OCI-LY3 (cell line): ENCODE results near the gene POU5F1.
"Not testable (repeated sequence)": the region's sequence is repeated elsewhere in the genome, so short reads cannot be mapped to it uniquely, and the experiment has no call there.

Experiments used
- H2AFZ ChIP-seq: fragments of 200-600, 300-600 bp; shearing (Covaris generic); 2 replicates; pipeline ENCODE4 v1.6.0; 2014; ENCODE audit warnings: antibody characterized with exemption, low read depth, low read length
- H3K27ac ChIP-seq: fragments of 200-600, 300-600 bp; sonication (generic); 2 replicates; pipeline ENCODE4 v1.5.1; 2014; ENCODE audit warnings: mild to moderate bottlenecking, low read length, moderate library complexity, mixed read lengths
- H3K27me3 ChIP-seq: fragments of 200-600, 300-600 bp; sonication (generic); 2 replicates; pipeline ENCODE4 v1.6.1; 2014; ENCODE audit warnings: low read depth, low read length, mixed read lengths
- H3K36me3 ChIP-seq: fragments of 200-600, 300-600 bp; sonication (generic); replicated peaks from 2 replicates; pipeline ENCODE3; 2014; ENCODE audit warnings: low read depth, low read length, mixed read lengths
- H3K4me1 ChIP-seq: fragments of 300-600, 200-600 bp; sonication (generic); 2 replicates; pipeline ENCODE4 v1.6.1; 2014; ENCODE audit warnings: low read length, mixed read lengths
- H3K4me2 ChIP-seq: fragments of 200-600, 300-600 bp; sonication (generic); 2 replicates; pipeline ENCODE4 v1.6.1; 2014; ENCODE audit warnings: low read length, mixed read lengths
- H3K4me3 ChIP-seq: fragments of 300-600, 200-600 bp; sonication (generic); 2 replicates; pipeline ENCODE4 v1.5.1; 2014; ENCODE audit warnings: antibody characterized with exemption, mild to moderate bottlenecking, low read length, moderate library complexity
- H3K79me2 ChIP-seq: fragments of 300-600, 200-600 bp; shearing (Covaris generic); 2 replicates; pipeline ENCODE4 v1.6.1; 2014; ENCODE audit warnings: mild to moderate bottlenecking, low read length, mixed read lengths
- H3K9ac ChIP-seq: fragments of 300-600, 200-600 bp; shearing (Covaris generic); 2 replicates; pipeline ENCODE4 v1.6.0; 2014; ENCODE audit warnings: mild to moderate bottlenecking, low read length, moderate library complexity
- H3K9me3 ChIP-seq: fragments of 200-600, 300-600 bp; shearing (Covaris generic); 2 replicates; pipeline ENCODE4 v1.6.1; 2014; ENCODE audit warnings: low read length, mixed read lengths; ENCODE audit not compliant: insufficient read depth
- H4K20me1 ChIP-seq: fragments of 200-600, 300-600 bp; sonication (generic); 2 replicates; pipeline ENCODE4 v1.6.1; 2016; ENCODE audit warnings: low read length, mixed read lengths; ENCODE audit not compliant: insufficient read depth
- EZH2phosphoT487 ChIP-seq: fragments of 200-600 bp; shearing (Covaris generic); IDR thresholded peaks from 2 replicates; pipeline ENCODE4 v1.6.1; 2018; ENCODE audit warnings: antibody characterized with exemption, mixed run types, low read depth
- TF ChIP-seq, protein P1 (sequence below): fragments of 200-600, 300-600 bp; sonication (generic); IDR thresholded peaks from 2 replicates; pipeline ENCODE4 v1.5.1; 2014; ENCODE audit warnings: antibody characterized with exemption, low read length, low read depth

The POU5F1 gene

DNA sequence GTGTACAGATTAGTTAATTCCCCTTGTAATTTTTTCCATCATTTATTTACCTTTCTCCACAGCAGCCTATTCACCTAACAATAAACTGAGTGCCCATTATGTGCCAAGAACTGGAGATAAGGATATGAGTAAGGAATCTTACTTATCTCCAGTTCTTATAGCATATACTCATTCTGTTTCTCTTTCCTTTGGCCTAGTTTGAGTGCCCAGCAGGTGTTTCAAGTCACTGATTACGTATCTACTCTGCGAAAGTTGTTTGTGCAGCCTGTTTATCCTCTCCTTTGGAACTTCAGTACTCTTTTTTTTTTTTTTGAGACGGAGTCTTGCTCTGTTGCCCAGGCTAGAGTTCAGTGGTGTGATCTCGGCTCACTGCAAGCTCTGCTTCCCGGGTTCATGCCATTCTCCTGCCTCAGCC lies 17.3 kb upstream of the POU5F1 start:
- Histone ChIP-seq H3K79me2 (peaks cover 36% of the 10 kb centered on the region), H3K4me2 (peak overlapping the region; percentile 92), H3K36me3 (no peaks in the 10 kb centered on the region), H2AFZ (no peak overlapping the region), H3K27ac (peak overlapping the region; percentile 99), H3K4me1 (peaks cover 37% of the 10 kb centered on the region), H4K20me1 (no peaks in the 10 kb centered on the region), H3K9me3 (no peaks in the 10 kb centered on the region), H3K9ac (no peak overlapping the region), H3K4me3 (no peak overlapping the region), H3K27me3 (no peaks in the 10 kb centered on the region)
- TF ChIP-seq EZH2phosphoT487: no peak
- TF ChIP-seq, protein P1, sequence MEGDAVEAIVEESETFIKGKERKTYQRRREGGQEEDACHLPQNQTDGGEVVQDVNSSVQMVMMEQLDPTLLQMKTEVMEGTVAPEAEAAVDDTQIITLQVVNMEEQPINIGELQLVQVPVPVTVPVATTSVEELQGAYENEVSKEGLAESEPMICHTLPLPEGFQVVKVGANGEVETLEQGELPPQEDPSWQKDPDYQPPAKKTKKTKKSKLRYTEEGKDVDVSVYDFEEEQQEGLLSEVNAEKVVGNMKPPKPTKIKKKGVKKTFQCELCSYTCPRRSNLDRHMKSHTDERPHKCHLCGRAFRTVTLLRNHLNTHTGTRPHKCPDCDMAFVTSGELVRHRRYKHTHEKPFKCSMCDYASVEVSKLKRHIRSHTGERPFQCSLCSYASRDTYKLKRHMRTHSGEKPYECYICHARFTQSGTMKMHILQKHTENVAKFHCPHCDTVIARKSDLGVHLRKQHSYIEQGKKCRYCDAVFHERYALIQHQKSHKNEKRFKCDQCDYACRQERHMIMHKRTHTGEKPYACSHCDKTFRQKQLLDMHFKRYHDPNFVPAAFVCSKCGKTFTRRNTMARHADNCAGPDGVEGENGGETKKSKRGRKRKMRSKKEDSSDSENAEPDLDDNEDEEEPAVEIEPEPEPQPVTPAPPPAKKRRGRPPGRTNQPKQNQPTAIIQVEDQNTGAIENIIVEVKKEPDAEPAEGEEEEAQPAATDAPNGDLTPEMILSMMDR: no peak

DNA sequence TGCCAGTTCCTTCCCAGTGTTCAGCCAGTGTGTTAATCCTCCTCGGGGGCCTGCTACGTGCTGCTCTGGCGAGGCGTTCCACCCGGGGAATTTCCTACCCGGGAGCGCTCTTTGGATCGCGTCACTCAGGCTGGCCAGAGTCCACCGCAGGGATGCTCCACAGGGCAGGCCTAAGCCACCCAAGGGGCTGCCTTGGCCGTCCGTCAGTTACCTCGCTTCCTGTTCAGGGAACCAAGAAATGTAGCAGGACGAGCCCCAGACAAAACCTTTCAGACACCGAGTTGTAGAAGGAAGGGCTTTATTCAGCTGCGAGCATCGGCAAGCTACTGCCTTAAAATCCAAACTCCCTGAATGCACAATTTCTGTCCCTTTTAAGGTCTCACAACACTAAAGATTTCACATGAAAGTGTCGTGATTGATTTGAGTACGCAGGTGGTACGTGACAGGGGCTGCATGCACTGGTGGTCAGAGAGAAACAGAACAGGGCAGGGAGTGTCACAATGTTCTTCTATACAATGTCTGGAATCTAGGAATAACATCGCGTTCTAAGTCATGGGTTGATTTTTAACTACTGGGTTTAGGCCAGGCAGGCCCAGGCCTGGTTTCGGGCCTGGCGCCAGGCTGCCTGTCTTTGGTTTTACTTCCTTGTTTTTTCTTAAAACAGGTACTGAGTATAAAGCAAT lies 15.7 kb upstream of the POU5F1 start:
- no peaks in the 10 kb centered on the region for H3K9me3 ChIP-seq
- no peaks in the 10 kb centered on the region for H3K36me3 ChIP-seq
- peak overlapping the region; percentile 92 for H3K4me3 ChIP-seq
- peak overlapping the region; percentile 92 for H3K4me2 ChIP-seq
- TF ChIP-seq, protein P1: no peak
- TF ChIP-seq EZH2phosphoT487: no peak
- H3K79me2 ChIP-seq: peaks cover 52% of the 10 kb centered on the region
- H3K27ac ChIP-seq: peak overlapping the region; percentile 99
- H3K4me1 ChIP-seq: peaks cover 38% of the 10 kb centered on the region
- no peaks in the 10 kb centered on the region for H3K27me3 ChIP-seq
- no peak overlapping the region for H2AFZ ChIP-seq
- H4K20me1 ChIP-seq: no peaks in the 10 kb centered on the region
- H3K9ac ChIP-seq: peak overlapping the region; percentile 99

DNA sequence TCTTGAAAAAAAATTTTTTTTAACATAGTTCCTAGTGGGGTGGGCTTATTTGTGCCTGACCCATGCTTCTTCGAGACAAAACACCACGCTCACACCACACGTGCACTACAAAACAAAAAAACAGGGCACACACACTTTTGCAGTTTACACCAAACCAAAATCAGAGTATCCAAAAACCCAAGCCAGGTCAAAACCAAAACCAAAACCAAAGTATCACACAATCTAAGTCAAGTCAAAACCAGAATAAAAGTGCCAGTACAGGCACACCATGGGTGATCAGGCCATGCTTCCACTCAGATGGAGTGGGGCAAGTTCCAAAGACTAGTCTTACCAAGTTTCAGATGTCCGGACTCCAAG lies 15.2 kb upstream of the POU5F1 start:
- H3K36me3 ChIP-seq, H3K9me3 ChIP-seq, H3K27me3 ChIP-seq, H4K20me1 ChIP-seq, H2AFZ ChIP-seq: not testable (repeated sequence)
- Histone ChIP-seq H3K4me1 (peaks cover 36% of the 10 kb centered on the region), H3K9ac (peak overlapping the region; percentile 99), H3K4me3 (peak overlapping the region; percentile 92), H3K27ac (peak overlapping the region; percentile 99), H3K4me2 (peak overlapping the region; percentile 92), H3K79me2 (peaks cover 57% of the 10 kb centered on the region)

DNA sequence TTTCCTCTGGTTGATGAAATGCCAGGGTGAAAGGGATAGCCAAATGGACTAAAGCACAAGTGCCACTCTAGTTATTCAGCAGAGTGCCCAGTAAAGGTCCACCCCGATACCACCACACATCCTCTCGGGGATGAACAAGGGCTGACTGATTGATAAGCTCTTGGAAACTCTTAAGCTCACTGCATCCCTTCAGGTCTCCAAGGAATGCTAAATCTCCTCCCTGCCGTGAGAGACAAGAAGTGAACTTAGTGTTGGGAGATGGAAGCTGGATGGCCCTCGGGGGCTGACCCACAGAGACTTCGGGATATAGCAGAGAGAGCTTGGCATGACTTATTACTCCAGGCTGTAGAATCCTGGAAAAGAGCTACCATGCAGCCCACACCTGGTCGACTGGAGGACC lies 13.4 kb upstream of the POU5F1 start:
- H3K4me2 ChIP-seq: peak overlapping the region; percentile 79
- not testable (repeated sequence) for H3K9me3 ChIP-seq, H4K20me1 ChIP-seq, H2AFZ ChIP-seq, H3K36me3 ChIP-seq, H3K27me3 ChIP-seq
- H3K9ac ChIP-seq: peak overlapping the region; percentile 99
- peak overlapping the region; percentile 92 for H3K4me3 ChIP-seq
- H3K27ac ChIP-seq: peak overlapping the region; percentile 54
- H3K4me1 ChIP-seq: peaks cover 42% of the 10 kb centered on the region
- H3K79me2 ChIP-seq: peaks cover 74% of the 10 kb centered on the region

DNA sequence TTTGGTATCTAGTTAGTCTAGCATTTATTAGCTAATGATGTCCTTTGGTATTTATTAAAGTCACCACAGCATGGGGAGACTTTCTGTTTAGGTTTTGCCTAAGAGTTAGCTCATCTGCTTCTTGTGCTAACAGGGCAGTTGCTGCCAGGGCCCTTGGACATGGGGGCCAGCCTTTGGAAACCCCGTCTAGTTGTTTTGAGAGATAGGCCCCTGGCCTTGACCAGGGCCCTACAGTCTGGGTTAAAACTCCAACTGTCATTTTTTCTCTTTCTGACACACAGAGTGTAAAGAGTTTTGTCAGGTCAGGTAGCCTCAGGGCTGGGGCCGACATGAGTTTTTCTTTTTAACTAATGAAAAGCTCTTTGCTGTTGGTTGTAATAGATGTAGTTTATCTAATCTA lies 12.8 kb upstream of the POU5F1 start:
- Histone ChIP-seq H3K4me1 (peaks cover 48% of the 10 kb centered on the region), H3K4me2 (peak overlapping the region; percentile 79), H3K4me3 (peak overlapping the region; percentile 92), H3K79me2 (peaks cover 80% of the 10 kb centered on the region), H3K9ac (peak overlapping the region; percentile 99; the same call in 1 of the 2 replicates), H4K20me1 (peaks cover 11% of the 10 kb centered on the region; the same call in 1 of the 2 replicates), H3K27ac (peak overlapping the region; percentile 54; the same call in 1 of the 2 replicates)
- H3K27me3 ChIP-seq, H3K9me3 ChIP-seq, H3K36me3 ChIP-seq, H2AFZ ChIP-seq: not testable (repeated sequence)
